Activated T-cell treated with anti-CD3 and anti-CD28 coated beads for 4 hours (primary cell): Measurements from ENCODE around the gene NALCN.

Source experiments
- DNase-seq: peaks from one replicate; pipeline ENCODE4 v3.0.0-alpha.2; 2020

The NALCN gene

DNA sequence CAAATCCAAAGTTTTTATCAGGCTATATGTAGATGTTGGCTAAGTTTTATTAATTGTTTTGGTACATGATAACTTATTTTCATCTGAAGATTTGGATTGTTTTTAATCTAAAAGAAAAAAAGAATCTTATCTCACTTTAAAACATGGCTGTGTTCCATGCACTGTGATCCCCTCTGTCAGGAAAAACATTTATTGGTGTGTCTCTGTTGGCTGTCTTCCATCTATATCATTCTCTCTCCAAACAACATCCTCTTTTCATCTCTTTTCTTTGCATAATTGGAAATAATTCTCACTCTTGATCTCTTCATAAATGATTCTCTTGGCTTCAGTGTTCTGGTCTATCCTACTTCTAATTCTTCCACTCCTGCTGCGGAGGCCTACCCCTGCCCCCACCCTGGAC, 4.2 kb downstream of the NALCN start:
- DNase-seq: no peak

DNA sequence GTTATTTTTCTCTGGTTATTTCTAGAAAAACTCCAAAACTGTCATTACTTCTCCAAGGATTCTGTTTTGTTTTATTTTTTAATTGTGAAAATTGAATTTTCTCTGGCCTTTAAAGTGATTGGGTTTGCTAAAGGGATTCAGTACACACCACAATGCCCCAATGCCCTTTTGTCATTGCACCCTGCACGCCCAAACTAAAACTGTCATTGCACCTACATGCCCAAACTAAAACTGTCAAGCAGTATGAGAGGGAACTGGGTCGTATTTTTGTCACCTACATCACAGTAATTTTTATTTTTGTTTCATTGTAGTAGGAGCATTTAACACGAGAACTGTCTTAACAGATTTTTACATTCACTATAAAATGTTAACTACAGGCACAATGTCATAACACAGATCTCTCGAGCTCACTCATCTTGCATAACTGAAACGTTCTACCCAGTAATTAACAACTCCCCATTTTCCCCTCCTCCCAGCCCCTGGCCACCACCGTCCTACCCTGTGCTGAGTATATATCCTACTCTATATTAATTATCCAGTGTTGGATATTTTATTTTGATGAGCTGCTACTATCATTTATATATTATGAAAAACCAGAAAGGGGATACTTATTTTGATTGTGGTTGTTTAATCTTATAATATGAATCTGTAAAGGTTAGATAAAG, 7.2 kb downstream of the NALCN start:
- no peak for DNase-seq

DNA sequence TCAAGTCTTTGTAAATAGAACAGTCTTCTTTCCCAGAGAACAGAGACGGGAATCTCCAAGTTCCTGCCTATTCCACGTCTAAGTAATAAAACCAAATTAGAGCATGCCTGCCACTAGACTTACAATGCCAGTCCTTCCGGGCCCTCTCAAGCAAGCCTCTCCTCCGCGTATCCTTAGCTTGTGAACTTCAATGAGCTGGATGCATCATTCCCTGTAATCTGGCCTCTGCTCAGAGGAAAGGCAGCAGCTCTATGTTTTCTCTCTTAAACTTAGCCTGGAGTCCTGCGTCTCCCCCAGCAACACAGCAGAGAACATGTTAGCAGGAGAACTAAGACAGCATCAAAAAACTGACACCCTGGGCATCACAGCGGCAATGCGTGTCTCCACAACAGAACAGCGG, 8.2 kb downstream of the NALCN start:
- no peak for DNase-seq

DNA sequence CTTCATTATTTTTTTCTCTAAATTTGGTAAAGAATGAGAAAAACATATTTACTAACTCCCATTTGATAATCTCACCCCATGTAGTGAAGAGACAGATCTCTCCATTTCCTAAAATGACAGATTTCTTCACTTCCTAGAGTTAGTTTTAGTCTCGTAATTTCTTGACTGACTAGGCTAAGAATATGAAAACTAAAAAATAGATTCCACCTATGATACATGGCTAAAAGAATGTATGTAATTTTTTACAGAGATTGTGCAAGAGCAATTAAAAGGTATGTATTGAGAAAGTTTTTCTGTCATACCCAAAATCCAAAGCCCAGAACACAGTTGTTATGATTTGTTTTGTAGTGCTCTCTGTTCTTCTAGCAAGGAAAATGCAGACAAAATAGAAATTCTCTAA, 9.5 kb downstream of the NALCN start:
- DNase-seq: no peak

DNA sequence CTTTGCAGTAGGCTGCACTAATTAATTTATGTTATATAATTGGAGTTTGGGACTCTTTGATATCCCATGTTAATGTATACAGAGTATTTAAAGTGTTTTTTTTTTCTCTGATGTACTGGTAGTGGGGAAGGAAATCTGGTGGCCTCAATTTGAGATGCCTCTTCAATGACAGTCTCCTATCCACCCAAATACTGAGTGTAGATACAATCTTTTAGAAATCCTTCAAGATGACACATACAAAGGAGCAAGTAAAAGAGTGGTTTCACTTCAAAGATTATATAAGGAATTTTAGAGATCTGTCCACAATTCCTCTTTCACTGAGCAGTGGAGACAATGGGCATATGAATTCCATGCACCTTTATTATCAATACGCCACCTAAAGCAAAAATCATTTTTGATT, 15.1 kb downstream of the NALCN start:
- no peak for DNase-seq

- DNase-seq: no peak
Measured at GRCh38 chr13:101399365-101399764, 16.9 kb downstream of the NALCN start.

GRCh38 chr13:101398920-101399319, 17.4 kb downstream of the NALCN start:
- no peak for DNase-seq

- no peak for DNase-seq
Measured at GRCh38 chr13:101398191-101398590, 18.1 kb downstream of the NALCN start.

- DNase-seq: no peak
Measured at GRCh38 chr13:101397742-101398141, 18.6 kb downstream of the NALCN start.

- no peak for DNase-seq
Measured at GRCh38 chr13:101394605-101395004, 21.7 kb downstream of the NALCN start.

GRCh38 chr13:101393140-101393539, 23.2 kb downstream of the NALCN start:
- no peak for DNase-seq

GRCh38 chr13:101390461-101390860, 25.8 kb downstream of the NALCN start:
- DNase-seq: no peak

DNA sequence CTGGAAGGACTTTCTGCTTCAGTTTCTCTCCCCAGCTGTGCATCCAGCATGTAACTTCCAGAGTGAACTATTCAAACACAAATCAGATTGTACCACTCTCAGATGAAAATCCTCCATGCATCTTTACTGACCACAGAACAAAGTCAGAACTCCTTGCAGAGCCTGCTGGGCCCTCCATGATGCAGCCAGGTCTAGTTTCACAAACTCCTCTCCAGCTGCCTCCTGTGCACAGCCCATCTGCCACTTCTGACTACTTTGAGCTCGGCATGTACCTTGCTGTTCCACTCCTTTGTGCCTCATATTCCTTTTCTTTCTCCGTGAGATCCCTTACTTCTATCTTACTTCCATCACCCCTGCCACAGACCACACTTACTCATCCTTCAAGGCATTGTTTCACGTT, 31.4 kb downstream of the NALCN start:
- no peak for DNase-seq

DNA sequence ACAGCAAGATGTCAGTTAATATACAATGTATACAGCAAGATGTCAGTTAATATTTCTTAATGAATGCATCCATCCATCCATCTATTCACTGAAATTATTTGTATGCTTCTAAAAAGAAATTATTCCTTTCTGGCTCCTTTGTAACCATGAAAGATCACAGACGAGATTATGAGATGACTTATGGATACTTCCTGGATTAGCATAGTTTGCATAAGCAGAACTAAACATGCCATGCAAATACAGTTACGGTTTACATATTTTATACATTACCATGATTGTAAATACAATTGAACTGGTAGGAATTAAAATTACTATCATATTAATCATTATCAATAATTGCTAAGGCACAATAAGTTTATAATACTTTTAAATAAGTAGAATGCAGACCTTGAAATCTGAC, 32.7 kb downstream of the NALCN start:
- DNase-seq: no peak

- DNase-seq: no peak
Measured at GRCh38 chr13:101382701-101383100, 33.6 kb downstream of the NALCN start.

DNA sequence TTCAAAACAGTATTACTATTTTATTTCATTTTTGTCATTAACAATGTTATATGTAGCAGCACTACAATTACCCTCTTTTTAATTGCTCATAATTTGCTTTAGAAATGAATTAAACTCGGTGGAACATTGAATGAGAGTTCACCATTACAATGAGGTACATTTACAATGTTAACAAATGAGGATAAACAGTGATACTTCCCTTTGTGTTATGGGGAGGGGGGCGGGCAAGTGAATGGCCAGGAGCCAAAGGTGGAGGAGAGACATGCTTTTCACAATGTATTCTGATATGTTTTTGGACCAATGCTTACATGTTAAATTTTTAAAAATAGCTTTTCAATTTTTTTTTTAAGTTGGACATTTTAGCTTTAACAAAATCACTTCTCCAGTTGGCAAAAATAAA, 34.2 kb downstream of the NALCN start:
- no peak for DNase-seq

GRCh38 chr13:101360525-101360924, 55.8 kb downstream of the NALCN start:
- no peak for DNase-seq

GRCh38 chr13:101354895-101355294, 61.4 kb downstream of the NALCN start:
- DNase-seq: no peak

DNA sequence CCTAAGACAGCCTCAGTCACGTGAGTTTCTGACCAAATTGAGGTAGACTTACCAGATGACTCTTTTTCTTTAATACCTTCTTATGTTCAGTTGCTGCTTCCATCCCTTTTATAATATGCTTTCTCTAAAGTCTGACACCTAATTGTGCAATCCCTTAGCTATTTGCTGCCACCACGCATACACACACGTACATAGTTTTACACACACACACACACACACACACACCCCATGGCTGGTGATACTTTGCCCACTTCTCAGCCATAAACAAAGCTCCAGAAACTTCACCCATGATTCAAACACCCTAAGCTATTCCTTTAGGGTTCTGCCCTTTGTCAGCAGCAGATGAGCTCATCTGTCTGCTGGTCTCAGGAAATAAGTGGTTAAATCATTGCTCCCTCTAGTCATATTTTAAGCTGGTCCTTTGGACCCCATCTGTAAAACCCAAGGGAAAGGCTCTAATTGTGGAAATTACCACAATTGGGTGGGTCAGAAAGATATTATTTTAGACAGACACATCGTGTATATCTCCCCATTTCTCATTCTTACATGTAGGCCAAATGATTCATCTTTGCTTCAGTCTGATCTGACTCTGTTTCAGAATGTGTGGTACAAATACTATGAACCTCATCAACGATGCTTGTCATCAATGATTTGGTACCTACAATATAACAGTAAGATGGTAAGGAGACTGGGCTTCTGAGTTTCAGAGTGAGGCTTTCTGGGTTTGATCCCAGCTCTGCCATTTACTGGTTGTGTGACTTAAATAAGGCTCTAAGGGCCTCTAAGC, 69.2 kb downstream of the NALCN start:
- no peak for DNase-seq

DNA sequence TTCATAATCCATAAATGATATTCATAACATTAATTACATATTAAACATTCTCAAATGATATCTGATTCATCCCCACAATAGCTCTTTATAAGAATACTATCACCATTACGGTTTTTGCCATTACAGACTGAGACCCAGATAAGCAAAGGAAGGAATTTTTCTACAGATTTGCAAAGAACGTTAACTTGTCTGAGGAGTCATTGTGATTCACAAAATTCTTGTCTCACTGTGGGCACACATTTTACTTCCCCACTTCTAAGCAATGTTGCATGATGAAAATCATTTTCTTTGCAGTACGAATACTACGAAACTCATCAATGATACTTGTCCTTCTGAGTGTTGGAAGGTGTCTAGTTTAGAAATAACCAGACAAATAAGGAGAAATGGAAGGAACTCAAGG, 70.1 kb downstream of the NALCN start:
- no peak for DNase-seq

DNA sequence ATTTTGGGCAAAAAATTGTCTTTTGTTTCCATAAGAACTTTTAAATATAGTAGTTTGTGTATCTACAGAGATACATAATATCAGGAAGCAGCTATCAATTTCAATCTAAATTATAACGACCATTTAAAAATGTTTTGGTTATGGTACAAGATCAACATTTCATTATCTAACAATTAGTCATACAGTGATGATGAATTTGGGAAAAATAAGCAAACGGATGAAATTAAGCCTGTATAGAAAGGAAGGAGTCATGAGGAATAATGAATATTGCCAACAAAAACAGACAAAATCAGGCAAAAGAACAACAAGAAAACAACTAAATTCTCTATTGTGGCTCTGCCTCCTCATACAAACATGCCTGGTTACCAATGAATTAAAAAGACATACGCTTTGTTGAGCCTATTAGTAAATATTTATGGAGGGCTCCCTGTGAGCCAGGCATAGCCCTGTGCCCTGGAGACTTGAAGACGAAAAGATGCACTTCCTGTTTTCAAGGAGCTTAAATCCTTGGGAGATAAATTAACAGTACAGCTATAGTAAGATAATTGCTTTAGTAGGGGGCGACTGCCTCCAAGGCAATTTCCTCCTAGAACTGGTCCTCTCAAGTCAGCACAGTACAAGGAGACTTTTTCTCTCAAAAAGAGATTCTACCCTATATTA, 73.0 kb downstream of the NALCN start:
- no peak for DNase-seq

- no peak for DNase-seq
Measured at GRCh38 chr13:101341464-101341863, 74.8 kb downstream of the NALCN start.

DNA sequence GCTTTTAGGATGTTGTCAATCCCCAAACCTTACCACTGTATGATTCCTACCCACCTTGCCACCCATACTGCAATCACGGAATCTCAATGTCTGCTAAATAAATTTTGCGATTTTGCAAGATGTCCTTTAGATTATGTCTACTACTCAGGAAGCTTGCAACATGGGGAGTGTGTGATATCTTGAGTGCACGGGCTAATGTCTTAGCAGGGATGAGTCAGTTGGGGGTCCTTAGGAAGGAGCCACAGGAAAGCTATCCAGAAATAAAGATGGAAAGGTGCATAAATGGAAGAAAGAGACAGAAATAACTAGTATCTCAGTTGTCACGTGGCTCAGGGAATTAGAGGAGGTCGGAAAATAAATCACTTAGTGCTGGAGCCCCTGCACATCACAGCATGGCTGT, 77.1 kb downstream of the NALCN start:
- DNase-seq: no peak

- DNase-seq: no peak
Measured at GRCh38 chr13:101332583-101332982, 83.7 kb downstream of the NALCN start.
